HepG2 (cell line): Measurements from ENCODE around the gene NDUFS6. TPM values are rescaled to one million over a fixed set of nuclear protein-coding genes. Genes with fewer than 3 reads are reported as not detected.
"Not testable (repeated sequence)": the region's sequence is repeated elsewhere in the genome, so short reads cannot be mapped to it uniquely, and the experiment has no call there.

Source experiments
- ATAC-seq: fragments of 200-7000 bp; cut with Tn5 transposase; 3 replicates; pipeline ENCODE4 v1.9.1; 2020; ENCODE audit warnings: mild to moderate bottlenecking, moderate library complexity
- BruUV-seq: library from RNA; stranded (reverse); fragments of 400-500 nt; replicated peaks from 2 replicates; lab custom pipeline; 2021; lab: Mats Ljungman, UMichigan
- CTCF ChIA-PET: fragments of 300-600 bp; formaldehyde crosslinking; extraction: SDS; loops from one replicate; lab custom pipeline; 2021; ENCODE audit warnings: low total read pairs, inconsistent platforms, low intra/inter-chr PET ratio; lab: Yijun Ruan, JAX
- POLR2A ChIA-PET: fragments of 350-600 bp; sonication (Branson Sonifier 250); formaldehyde crosslinking; loops from one replicate; lab custom pipeline; 2020; ENCODE audit warnings: antibody characterized with exemption, inconsistent platforms; lab: Yijun Ruan, JAX
- DNase-seq: peaks from one replicate; pipeline ENCODE4 v3.0.0-alpha.2; 2015; ENCODE audit warnings: low spot score
- FAIRE-seq: peaks from 3 replicates; lab custom pipeline; 2011; peaks lifted over from hg19 to GRCh38; lab: Jason Lieb, UNC
- H2AFZ ChIP-seq: one replicate; pipeline ENCODE4 v1.6.1; 2011; ENCODE audit warnings: low read length, inconsistent platforms
- H3K27ac ChIP-seq: fragments of 300-600 bp; 3 replicates; pipeline ENCODE4 v1.8.0; 2011; ENCODE audit warnings: mixed run types, mild to moderate bottlenecking, mixed read lengths, low read length, inconsistent platforms; ENCODE audit not compliant: insufficient read depth; ENCODE audit errors: extremely low read length
- H3K27me3 ChIP-seq, 2 experiments: fragments of 200-600 bp in 1 of 2; 2 replicates in 1 of 2; 3 replicates in 1 of 2; pipeline versions ENCODE4 v1.6.0 to v1.8.0; 2011; ENCODE audit warnings: low read length in 2 of 2, mild to moderate bottlenecking in 2 of 2, moderate library complexity in 2 of 2, inconsistent platforms in 1 of 2; ENCODE audit not compliant: insufficient read depth in 2 of 2, control insufficient read depth in 1 of 2
- H3K36me3 ChIP-seq, 2 experiments: fragments of 200-600 bp in 1 of 2; replicated peaks in 1 of 2; 2 replicates in 1 of 2; 3 replicates in 1 of 2; pipeline versions ENCODE4 v1.5.1 to v1.8.0; 2011; ENCODE audit warnings: low read length in 2 of 2, inconsistent platforms in 1 of 2; ENCODE audit not compliant: insufficient read depth in 2 of 2, control insufficient read depth in 1 of 2
- H3K4me1 ChIP-seq: 2 replicates; pipeline ENCODE4 v1.5.1; 2012; ENCODE audit warnings: low read length, inconsistent platforms; ENCODE audit not compliant: insufficient read depth
- H3K4me2 ChIP-seq: 2 replicates; pipeline ENCODE4 v1.6.0; 2011; ENCODE audit warnings: low read depth, low read length, inconsistent platforms
- H3K4me3 ChIP-seq, 3 experiments: fragments of 200-600 bp in 1 of 3; sonication (generic), shearing (Covaris generic) in 1 of 3; replicated peaks in 1 of 3; 2 replicates each; pipeline ENCODE4 v1.5.1; 2011 to 2016; ENCODE audit warnings: low read length in 3 of 3, inconsistent platforms in 2 of 3, low read depth in 2 of 3, mild to moderate bottlenecking in 2 of 3, control low read depth in 1 of 3, mixed read lengths in 1 of 3; ENCODE audit not compliant: insufficient read depth in 1 of 3
- H3K79me2 ChIP-seq: one replicate; pipeline ENCODE4 v1.6.1; 2011; ENCODE audit warnings: low read length, inconsistent platforms; ENCODE audit not compliant: insufficient read depth
- H3K9ac ChIP-seq: 2 replicates; pipeline ENCODE4 v1.6.0; 2011; ENCODE audit warnings: mild to moderate bottlenecking, low read depth, low read length, inconsistent platforms; ENCODE audit not compliant: insufficient read depth
- H3K9me3 ChIP-seq: 2 replicates; pipeline ENCODE4 v1.5.1; 2012; ENCODE audit warnings: mild to moderate bottlenecking, low read length
- H4K20me1 ChIP-seq: 2 replicates; pipeline ENCODE4 v1.6.0; 2011; ENCODE audit warnings: inconsistent platforms, mild to moderate bottlenecking, low read length, moderate library complexity; ENCODE audit not compliant: insufficient read depth
- BCL6 ChIP-seq: IDR thresholded peaks from 2 replicates; pipeline ENCODE4 v1.6.1; 2016; ENCODE audit warnings: missing genetic modification reagents, missing compliant biosample characterization
- FIP1L1 ChIP-seq: fragments of 200-400 bp; formaldehyde crosslinking; IDR thresholded peaks from 2 replicates; pipeline ENCODE4 v1.6.1; 2018; ENCODE audit warnings: low read depth, mild to moderate bottlenecking, low read length, moderate library complexity, borderline replicate concordance; ENCODE audit not compliant: insufficient read depth
- FOXO1 ChIP-seq: sonication (generic); formaldehyde crosslinking; IDR thresholded peaks from 2 replicates; pipeline ENCODE4 v1.4.0; 2020; ENCODE audit warnings: missing genetic modification reagents
- FOXP1 ChIP-seq, 2 experiments: fragments of 450-650 bp in 1 of 2; IDR thresholded peaks; 2 replicates each; pipeline ENCODE4 v1.6.1; 2017 to 2018; ENCODE audit warnings: antibody characterized with exemption in 1 of 2
- ZBTB42 ChIP-seq: sonication (generic); formaldehyde crosslinking; IDR thresholded peaks from 2 replicates; pipeline ENCODE4 v1.5.0; 2020; ENCODE audit warnings: mild to moderate bottlenecking, missing genetic modification reagents
- ZNF775 ChIP-seq: sonication (generic); formaldehyde crosslinking; IDR thresholded peaks from 2 replicates; pipeline ENCODE4 v1.4.0; 2020; ENCODE audit warnings: missing genetic modification reagents, mild to moderate bottlenecking, moderate library complexity, borderline replicate concordance
- WGBS: methylation state at CpG from one replicate; pipeline ENCODE4 v1.1.6; 2017; ENCODE audit warnings: low lambda C conversion rate; 5-methylcytosine and 5-hydroxymethylcytosine counted together
- in situ Hi-C: cut with HindIII; loops from 2 replicates; pipeline ENCODE4 v1.10.0; 2017; ENCODE audit warnings: low pct_unique_long_range_greater_than_20kb; ENCODE audit not compliant: extremely low pct_ligation_motif_present
- intact Hi-C: fragments of 100-400 bp; cut with micrococcal nuclease; formaldehyde crosslinking; loops from one replicate; pipeline ENCODE4 v1.10.0; 2022; ENCODE audit not compliant: unreplicated experiment
- polyA plus RNA-seq, 8 experiments: library from polyadenylated mRNA; depleted of rRNA in 3 of 8; stranded (reverse) in 7 of 8; unstranded in 1 of 8; fragments of >200 nt; fragmentation: Illumina TruSeq in 4 of 8; extraction: Trizol in 4 of 8; gene quantifications; 2 replicates each; pipeline versions ENCODE4 v1.2.1 to v1.2.3, GENCODE V29; 2011 to 2016; ENCODE audit warnings: low read depth in 4 of 8, missing spikeins in 1 of 8, mixed read lengths in 1 of 8; ENCODE audit not compliant: insufficient read depth in 1 of 8
- total RNA-seq, 5 experiments: library from RNA; depleted of rRNA; stranded (reverse); fragments of >200 nt; fragmentation: Illumina TruSeq; extraction: Trizol; gene quantifications; 2 replicates each; pipeline ENCODE4 v1.2.3, GENCODE V29; 2016; ENCODE audit warnings: low read depth in 1 of 5
- TF ChIP-seq, protein P1 (sequence below): sonication (generic); formaldehyde crosslinking; IDR thresholded peaks from 2 replicates; pipeline ENCODE4 v1.8.0; 2022; ENCODE audit warnings: low read depth, missing genetic modification reagents

NDUFS6 gene
- total and polyA plus RNA-seq, 2 of the 13 experiments (the other 11 are each of a cell fraction or from before 2014, with no cell fraction given): 23.7 to 50.4 TPM

DNA sequence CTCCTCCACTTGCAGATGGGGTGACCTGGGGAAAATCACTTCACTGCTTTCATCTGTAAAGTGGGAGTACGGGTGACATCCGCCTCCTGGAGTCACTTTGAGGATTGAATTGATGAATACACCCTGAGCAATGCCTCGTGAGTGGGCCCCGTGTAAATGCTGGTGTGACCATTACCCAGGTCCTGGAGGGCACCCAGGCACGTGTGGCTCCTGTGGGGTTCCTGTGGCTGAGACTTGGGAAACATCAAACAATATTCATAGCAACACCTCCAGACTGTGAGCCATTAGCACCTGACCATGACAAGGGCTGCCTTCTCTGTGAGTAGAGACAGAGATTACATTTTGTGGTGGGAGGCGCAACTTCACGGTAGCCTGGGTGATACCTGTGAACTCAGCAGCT, 13.0 kb upstream of the NDUFS6 start (continued):
- no peak for TF ChIP-seq FIP1L1
- no peak for TF ChIP-seq FOXP1 (IDR thresholded peaks at IDR 0.05)
- no peak for TF ChIP-seq FOXP1 (CRISPR knock-in tag; IDR thresholded peaks at IDR 0.05)
- no peak for TF ChIP-seq ZBTB42 (CRISPR knock-in tag)
- TF ChIP-seq, protein P1, sequence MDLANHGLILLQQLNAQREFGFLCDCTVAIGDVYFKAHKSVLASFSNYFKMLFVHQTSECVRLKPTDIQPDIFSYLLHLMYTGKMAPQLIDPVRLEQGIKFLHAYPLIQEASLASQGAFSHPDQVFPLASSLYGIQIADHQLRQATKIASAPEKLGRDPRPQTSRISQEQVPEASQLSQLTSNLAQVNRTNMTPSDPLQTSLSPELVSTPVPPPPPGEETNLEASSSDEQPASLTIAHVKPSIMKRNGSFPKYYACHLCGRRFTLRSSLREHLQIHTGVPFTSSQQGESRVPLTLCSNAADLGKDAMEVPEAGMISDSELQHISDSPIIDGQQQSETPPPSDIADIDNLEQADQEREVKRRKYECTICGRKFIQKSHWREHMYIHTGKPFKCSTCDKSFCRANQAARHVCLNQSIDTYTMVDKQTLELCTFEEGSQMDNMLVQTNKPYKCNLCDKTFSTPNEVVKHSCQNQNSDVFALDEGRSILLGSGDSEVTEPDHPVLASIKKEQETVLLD (CRISPR knock-in tag): no peak
- TF ChIP-seq, all 625 proteins: peak for 0

DNA sequence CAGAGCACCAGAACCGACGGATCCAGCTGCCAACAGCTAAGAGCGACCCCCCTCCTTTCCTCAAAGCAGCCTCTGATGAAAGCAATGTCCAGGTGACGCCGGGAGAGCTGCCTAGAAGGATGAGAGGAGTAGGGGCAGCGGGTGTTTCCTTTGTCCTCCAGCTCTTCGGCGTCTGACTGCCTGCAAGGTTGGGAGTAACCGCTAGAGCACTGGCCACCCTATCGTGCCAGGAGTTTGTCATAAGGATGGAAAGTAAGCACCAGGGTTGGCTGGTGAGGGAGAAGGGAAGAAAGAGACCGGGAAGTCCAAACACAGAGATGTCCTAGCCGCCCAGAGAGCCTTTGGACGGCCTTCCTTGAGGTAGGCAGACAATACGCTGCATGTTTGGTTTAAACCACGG, 12.4 kb upstream of the NDUFS6 start:
- H2AFZ ChIP-seq: no peak overlapping the region
- ChIA-PET POLR2A (interaction anchor here (1.3 kb wide), 1 partner anchor 12 kb away, joined by 3 read pairs; no protein-coding TSS in a partner anchor), CTCF (no interaction called here)
- WGBS: 16% methylated on average over 15 of the region's 15 CpGs
- no peaks in the 10 kb centered on the region for H3K9me3 ChIP-seq
- ATAC-seq: peak; percentile 80
- DNase-seq: peak; percentile 10
- H3K27me3 ChIP-seq: peaks cover 11 to 68% of the 10 kb centered on the region in 2 experiments; a peak in 4 of 5 replicates
- H3K79me2 ChIP-seq: no peaks in the 10 kb centered on the region
- H3K4me2 ChIP-seq: peak overlapping the region; percentile 21
- FAIRE-seq: no peak
- in situ Hi-C loops: no loop called here
- intact Hi-C loops: no loop called here
- no peaks in the 10 kb centered on the region for H4K20me1 ChIP-seq
- peaks cover 18% of the 10 kb centered on the region for H3K4me1 ChIP-seq
- H3K9ac ChIP-seq: no peak overlapping the region
- H3K4me3 ChIP-seq: no peak overlapping the region
- no peak overlapping the region for H3K27ac ChIP-seq
- BruUV-seq: no TSS peak
- H3K36me3 ChIP-seq: no peaks in the 10 kb centered on the region
- TF ChIP-seq BCL6 (CRISPR knock-in tag) (no peak), FOXO1 (CRISPR knock-in tag) (no peak), ZNF775 (CRISPR knock-in tag) (no peak)

DNA sequence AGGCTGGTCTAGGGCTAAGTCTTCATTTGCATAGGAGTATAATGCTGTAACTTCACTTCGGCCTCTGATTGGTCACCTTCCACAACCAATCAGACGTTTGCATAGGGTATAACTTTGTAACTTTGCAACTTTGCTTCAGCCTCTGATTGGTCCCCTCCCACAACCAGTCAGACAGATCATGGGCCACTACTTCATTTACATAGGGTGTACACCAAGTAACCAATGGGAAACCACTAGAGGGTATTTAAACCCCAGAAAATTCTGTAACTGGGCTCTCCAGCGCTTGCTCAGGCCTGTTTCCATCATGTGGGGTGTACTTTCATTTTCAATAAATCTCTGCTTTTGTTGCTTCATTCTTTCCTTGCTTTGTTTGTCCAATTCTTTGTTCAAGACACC, 11.8 kb upstream of the NDUFS6 start:
- 11% methylated on average over 3 of the region's 3 CpGs for WGBS
- H2AFZ ChIP-seq, H3K4me2 ChIP-seq, H3K36me3 ChIP-seq, DNase-seq, ATAC-seq, FAIRE-seq, H4K20me1 ChIP-seq, H3K9me3 ChIP-seq, CTCF ChIA-PET, intact Hi-C loops, in situ Hi-C loops, H3K79me2 ChIP-seq, H3K4me3 ChIP-seq, H3K27ac ChIP-seq, H3K9ac ChIP-seq, BruUV-seq: not testable (repeated sequence)
- POLR2A ChIA-PET: interaction anchor here (1.3 kb wide), 1 partner anchor 11 kb away, joined by 3 read pairs; no protein-coding TSS in a partner anchor
- H3K27me3 ChIP-seq: peaks cover 8 to 63% of the 10 kb centered on the region in 2 experiments; a peak in 4 of 5 replicates
- peaks cover 24% of the 10 kb centered on the region for H3K4me1 ChIP-seq
